H1 (cell line): ENCODE results near the gene OR2J1. TPM values are rescaled to one million over a fixed set of nuclear protein-coding genes. Genes with fewer than 3 reads are reported as not detected.

Experiments
- polyA plus RNA-seq, 7 experiments: library from polyadenylated mRNA; depleted of rRNA in 3 of 7; stranded (reverse) in 5 of 7; unstranded in 2 of 7; fragments of >200 nt in 5 of 7; fragments of 200-250 nt in 2 of 7; gene quantifications; 1 replicate in 5 of 7; 2 replicates in 1 of 7; 4 replicates in 1 of 7; pipeline versions ENCODE4 v1.2.1 to v1.2.3, GENCODE V29; 2011 to 2013; ENCODE audit warnings: missing spikeins in 2 of 7, mixed read lengths in 2 of 7
- total RNA-seq: library from RNA; stranded (reverse); fragmentation: NEBNext Ultra II Directional; extraction: Animal tissue kit (Norgen Biotek cat#: 25700); gene quantifications from 2 replicates; pipeline ENCODE4 v1.2.1, GENCODE V29; 2021

Gene OR2J1
- total and polyA plus RNA-seq, 2 of the 8 experiments (the other 6 are each of a cell fraction or from before 2014, with no cell fraction given) = not detected

Other genes starting within 250 kb of the OR2J1 start
- gene TRIM27, start 175.5 kb upstream of the OR2J1 start, total RNA-seq = 76.4 and 78.9 TPM in 2 replicates
- gene TRIM27, start 175.5 kb upstream of the OR2J1 start, polyA plus RNA-seq (2011; rRNA removed) = 61.2 and 85.9 TPM in 2 replicates
- gene ZNF311, start 94.2 kb upstream of the OR2J1 start, total RNA-seq = 4.2 and 4.3 TPM in 2 replicates
- gene ZNF311, start 94.2 kb upstream of the OR2J1 start, polyA plus RNA-seq (2011; rRNA removed) = 1.4 and 1.9 TPM in 2 replicates
- not detected in 2 replicates for gene OR2W1, start 54.3 kb upstream of the OR2J1 start, total RNA-seq
- gene OR2W1, start 54.3 kb upstream of the OR2J1 start, polyA plus RNA-seq (2011; rRNA removed) = not detected in 2 replicates
- gene OR2B3, start 12.2 kb upstream of the OR2J1 start, total RNA-seq = not detected in 2 replicates
- gene OR2B3, start 12.2 kb upstream of the OR2J1 start, polyA plus RNA-seq (2011; rRNA removed) = not detected in 2 replicates
- gene OR2J3, start 8.6 kb downstream of the OR2J1 start, total RNA-seq = not detected in 2 replicates
- 0.03 TPM in 1 of 2 replicates, not detected in the other for gene OR2J3, start 8.6 kb downstream of the OR2J1 start, polyA plus RNA-seq (2011; rRNA removed)
- not detected in 2 replicates for gene OR2J2, start 71.4 kb downstream of the OR2J1 start, total RNA-seq
- gene OR2J2, start 71.4 kb downstream of the OR2J1 start, polyA plus RNA-seq (2011; rRNA removed) = not detected in 2 replicates
- not detected in 2 replicates for gene OR14J1, start 202.2 kb downstream of the OR2J1 start, total RNA-seq
- gene OR14J1, start 202.2 kb downstream of the OR2J1 start, polyA plus RNA-seq (2011; rRNA removed) = not detected in 2 replicates